ENCODE measurements around the gene AZIN2. TPM values are rescaled to one million over a fixed set of nuclear protein-coding genes. Genes with fewer than 3 reads are reported as not detected.
A peak's percentile ranks its signal among the peaks of the same experiment; 100 is the strongest.

Gene AZIN2
- total and polyA plus RNA-seq, 9 of the 15 experiments (the other 6 are each of a cell fraction or from before 2014, with no cell fraction given), result 0.06 to 0.91 (median 0.42) TPM; not detected in 2

DNA sequence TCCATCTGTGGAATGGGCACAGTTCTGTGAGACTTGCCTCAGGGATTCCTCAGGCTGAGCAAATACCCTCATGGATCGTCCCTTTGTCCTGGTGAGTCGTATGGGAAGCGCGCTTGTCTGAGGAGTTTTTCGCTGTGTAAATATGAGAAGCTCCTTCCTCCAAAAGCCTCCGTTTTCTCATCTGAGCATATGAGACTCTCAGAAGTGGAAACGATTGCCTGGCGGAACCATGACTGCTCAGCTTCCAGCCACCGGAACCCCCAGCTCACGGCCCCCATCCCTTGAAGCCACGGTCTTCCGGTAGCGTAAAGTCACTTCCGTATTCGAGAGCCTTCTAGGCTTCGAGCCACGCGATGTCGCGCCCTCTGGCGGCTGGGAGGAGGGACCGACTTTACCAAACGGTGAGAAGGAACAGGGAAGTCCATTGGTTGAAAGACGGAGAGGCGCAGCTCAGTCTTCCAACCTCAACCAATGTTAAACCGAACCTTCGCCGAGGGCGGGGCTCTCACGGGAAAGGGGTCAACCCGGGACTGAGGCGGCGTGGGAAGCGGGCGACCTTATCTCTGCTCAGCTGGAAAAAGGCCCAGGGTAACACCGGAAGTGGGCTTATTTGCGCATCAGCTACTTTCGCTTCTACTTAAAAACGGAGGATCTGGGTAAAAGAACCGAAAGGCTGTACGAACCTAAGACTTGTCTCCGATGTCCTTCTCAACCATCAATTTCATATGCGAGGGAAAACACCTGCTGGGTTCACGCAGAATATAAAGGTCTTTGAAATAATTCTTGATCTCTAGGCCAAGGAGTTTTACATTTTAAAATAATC lies 46.3 kb downstream of the AZIN2 start:
- ChIA-PET CTCF (ENCODE audit: low intra/inter-chr PET ratio) (interaction anchor here (0.5 kb wide), 1 partner anchor 11 kb away, joined by 5 read pairs; no protein-coding TSS in a partner anchor), POLR2A (interaction anchor here (0.5 to 1.7 kb wide), 12 partner anchors 9 to 1074 kb away, joined by 3 to 5 read pairs (median 3); no protein-coding TSS in a partner anchor)
- BruUV-seq (replicated peaks), result no TSS peak
- H3K27ac ChIP-seq (ENCODE audit: extremely low read depth, low read depth, low read length), result peak overlapping the region; percentile 59; the same call in 2 of the 3 replicates
- H3K4me2 ChIP-seq (ENCODE audit: insufficient read depth, low read length), result peak overlapping the region; percentile 87
- no peaks in the 10 kb centered on the region for H3K9me1 ChIP-seq (ENCODE audit: control insufficient read depth, insufficient read depth, low read length)
- FAIRE-seq (peak; percentile 93), ATAC-seq (peak; percentile 99), DNase-seq (ENCODE audit: extremely low read depth in 1 of 4, low spot score in 3 of 4) (peak; percentile 87 to 95 (median 88))
- H3K9ac ChIP-seq (ENCODE audit: insufficient read depth in 1 of 2, low read depth in 2 of 2, low read length in 2 of 2), result peak overlapping the region; percentile 52 to 68
- intact Hi-C loops (cut with micrococcal nuclease) (no loop called here), in situ Hi-C loops (cut with MboI) (no loop called here)
- no peaks in the 10 kb centered on the region for H3K79me2 ChIP-seq (ENCODE audit: control insufficient read depth, insufficient read depth, low read length)
- no peaks in the 10 kb centered on the region for H3K36me3 ChIP-seq (ENCODE audit: control insufficient read depth, insufficient read depth, low read length)
- H3K9me3 ChIP-seq (replicated peaks; ENCODE audit: control insufficient read depth, insufficient read depth, low read depth, low read length), result peaks cover 2% of the 10 kb centered on the region; the same call in 1 of the 2 replicates
- peak overlapping the region; percentile 96 for H2AFZ ChIP-seq (ENCODE audit: low read depth, low read length)
- no peaks in the 10 kb centered on the region for H4K20me1 ChIP-seq (replicated peaks; ENCODE audit: control insufficient read depth, insufficient read depth, low read length)
- WGBS (ENCODE audit: insufficient coverage, low coverage, missing lambda C conversion rate), result 35% methylated on average over 44 of the region's 44 CpGs
- peak overlapping the region; percentile 44 for H3K4me3 ChIP-seq
- peaks cover 0 to 4% of the 10 kb centered on the region in 2 experiments; a peak in 2 of 5 replicates for H3K4me1 ChIP-seq (replicated peaks in 1 of 2; ENCODE audit: control insufficient read depth in 2 of 2, insufficient read depth in 2 of 2, low read length in 2 of 2)
- peaks cover 3 to 4% of the 10 kb centered on the region in 2 experiments; a peak in 2 of 5 replicates for H3K27me3 ChIP-seq (ENCODE audit: control insufficient read depth in 2 of 2, insufficient read depth in 2 of 2, low read length in 2 of 2)
- no peak for TF ChIP-seq YBX1 (IDR thresholded peaks at IDR 0.05)
- TF ChIP-seq MBD2 (IDR thresholded peaks at IDR 0.05; ENCODE audit: borderline replicate concordance, low read depth), result peak; percentile 48; the same call in 1 of the 2 replicates
- TF ChIP-seq ZBTB1 (CRISPR knock-in tag; IDR thresholded peaks at IDR 0.05; ENCODE audit: borderline replicate concordance, low read depth), result no peak
- TF ChIP-seq CLOCK (CRISPR knock-in tag; IDR thresholded peaks at IDR 0.05; ENCODE audit: borderline replicate concordance), result no peak
- TF ChIP-seq, protein P1, sequence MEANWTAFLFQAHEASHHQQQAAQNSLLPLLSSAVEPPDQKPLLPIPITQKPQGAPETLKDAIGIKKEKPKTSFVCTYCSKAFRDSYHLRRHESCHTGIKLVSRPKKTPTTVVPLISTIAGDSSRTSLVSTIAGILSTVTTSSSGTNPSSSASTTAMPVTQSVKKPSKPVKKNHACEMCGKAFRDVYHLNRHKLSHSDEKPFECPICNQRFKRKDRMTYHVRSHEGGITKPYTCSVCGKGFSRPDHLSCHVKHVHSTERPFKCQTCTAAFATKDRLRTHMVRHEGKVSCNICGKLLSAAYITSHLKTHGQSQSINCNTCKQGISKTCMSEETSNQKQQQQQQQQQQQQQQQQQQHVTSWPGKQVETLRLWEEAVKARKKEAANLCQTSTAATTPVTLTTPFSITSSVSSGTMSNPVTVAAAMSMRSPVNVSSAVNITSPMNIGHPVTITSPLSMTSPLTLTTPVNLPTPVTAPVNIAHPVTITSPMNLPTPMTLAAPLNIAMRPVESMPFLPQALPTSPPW (CRISPR knock-in tag; IDR thresholded peaks at IDR 0.05), result peak; percentile 97
- TF ChIP-seq, protein P2, sequence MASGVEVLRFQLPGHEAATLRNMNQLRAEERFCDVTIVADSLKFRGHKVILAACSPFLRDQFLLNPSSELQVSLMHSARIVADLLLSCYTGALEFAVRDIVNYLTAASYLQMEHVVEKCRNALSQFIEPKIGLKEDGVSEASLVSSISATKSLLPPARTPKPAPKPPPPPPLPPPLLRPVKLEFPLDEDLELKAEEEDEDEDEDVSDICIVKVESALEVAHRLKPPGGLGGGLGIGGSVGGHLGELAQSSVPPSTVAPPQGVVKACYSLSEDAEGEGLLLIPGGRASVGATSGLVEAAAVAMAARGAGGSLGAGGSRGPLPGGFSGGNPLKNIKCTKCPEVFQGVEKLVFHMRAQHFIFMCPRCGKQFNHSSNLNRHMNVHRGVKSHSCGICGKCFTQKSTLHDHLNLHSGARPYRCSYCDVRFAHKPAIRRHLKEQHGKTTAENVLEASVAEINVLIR (CRISPR knock-in tag; IDR thresholded peaks at IDR 0.05), result peak; percentile 33; the same call in 1 of the 2 replicates
- TF ChIP-seq SIN3A (IDR thresholded peaks at IDR 0.05; ENCODE audit: borderline replicate concordance in 2 of 2, control insufficient read depth in 1 of 2, low read depth in 2 of 2, low read length in 2 of 2), result 0 out of 4 replicates have a peak, but pooled peaks have one; percentile 9 to 32
- no peak for TF ChIP-seq TAF15 (IDR thresholded peaks at IDR 0.05; ENCODE audit: low read depth, low read length)
- TF ChIP-seq DACH1 (IDR thresholded peaks at IDR 0.05; ENCODE audit: partially characterized antibody), result no peak
- TF ChIP-seq FOSL1 (tag; conservative IDR thresholded peaks at IDR 0.05), result peak; percentile 27
- TF ChIP-seq, protein P3, sequence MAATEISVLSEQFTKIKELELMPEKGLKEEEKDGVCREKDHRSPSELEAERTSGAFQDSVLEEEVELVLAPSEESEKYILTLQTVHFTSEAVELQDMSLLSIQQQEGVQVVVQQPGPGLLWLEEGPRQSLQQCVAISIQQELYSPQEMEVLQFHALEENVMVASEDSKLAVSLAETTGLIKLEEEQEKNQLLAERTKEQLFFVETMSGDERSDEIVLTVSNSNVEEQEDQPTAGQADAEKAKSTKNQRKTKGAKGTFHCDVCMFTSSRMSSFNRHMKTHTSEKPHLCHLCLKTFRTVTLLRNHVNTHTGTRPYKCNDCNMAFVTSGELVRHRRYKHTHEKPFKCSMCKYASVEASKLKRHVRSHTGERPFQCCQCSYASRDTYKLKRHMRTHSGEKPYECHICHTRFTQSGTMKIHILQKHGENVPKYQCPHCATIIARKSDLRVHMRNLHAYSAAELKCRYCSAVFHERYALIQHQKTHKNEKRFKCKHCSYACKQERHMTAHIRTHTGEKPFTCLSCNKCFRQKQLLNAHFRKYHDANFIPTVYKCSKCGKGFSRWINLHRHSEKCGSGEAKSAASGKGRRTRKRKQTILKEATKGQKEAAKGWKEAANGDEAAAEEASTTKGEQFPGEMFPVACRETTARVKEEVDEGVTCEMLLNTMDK (IDR thresholded peaks at IDR 0.05; ENCODE audit: borderline replicate concordance, insufficient read depth, low read depth, low read length, poor library complexity, severe bottlenecking), result peak; percentile 98

All from K562 (cell line).